GM23338 (cell line): ENCODE data around the gene AHR. TPM values are rescaled to one million over a fixed set of nuclear protein-coding genes. Genes with fewer than 3 reads are reported as not detected.

Experiments
- ATAC-seq: fragments of 200-7000 bp; cut with Tn5 transposase; 3 replicates; pipeline ENCODE4 v1.9.1; 2020
- DNase-seq: peaks from one replicate; pipeline ENCODE4 v3.0.0-alpha.2; 2015; ENCODE audit warnings: low spot score
- H2AFZ ChIP-seq: fragments of 200-600 bp; sonication (generic); 2 replicates; pipeline ENCODE4 v1.8.0; 2016; ENCODE audit warnings: antibody characterized with exemption, mild to moderate bottlenecking, moderate library complexity
- H3F3A ChIP-seq: fragments of 200-600 bp; sonication (generic); replicated peaks from 2 replicates; pipeline ENCODE4 v1.8.0; 2017; ENCODE audit warnings: antibody characterized with exemption, mixed run types, low read depth
- H3K27ac ChIP-seq: fragments of 200-600 bp; sonication (generic); 2 replicates; pipeline ENCODE4 v1.6.1; 2016; ENCODE audit warnings: low read depth
- H3K27me3 ChIP-seq: fragments of 200-600 bp; sonication (generic); 2 replicates; pipeline ENCODE4 v1.8.0; 2016; ENCODE audit warnings: mild to moderate bottlenecking, mixed run types, moderate library complexity; ENCODE audit not compliant: insufficient read depth
- H3K36me3 ChIP-seq: fragments of 200-600 bp; sonication (generic); 2 replicates; pipeline ENCODE4 v1.8.0; 2016; ENCODE audit warnings: mild to moderate bottlenecking; ENCODE audit not compliant: insufficient read depth
- H3K4me1 ChIP-seq: fragments of 200-600 bp; sonication (generic); 2 replicates; pipeline ENCODE4 v1.8.0; 2016; ENCODE audit warnings: mild to moderate bottlenecking, moderate library complexity; ENCODE audit not compliant: insufficient read depth
- H3K4me2 ChIP-seq: fragments of 200-600 bp; sonication (generic); 2 replicates; pipeline ENCODE4 v1.7.1; 2017; ENCODE audit warnings: mixed run types
- H3K4me3 ChIP-seq: fragments of 200-600 bp; sonication (generic); 2 replicates; pipeline ENCODE4 v1.6.1; 2016; ENCODE audit warnings: mixed run types
- H3K79me2 ChIP-seq: fragments of 200-600 bp; sonication (generic); replicated peaks from 2 replicates; pipeline ENCODE4 v1.8.0; 2017; ENCODE audit warnings: mild to moderate bottlenecking; ENCODE audit not compliant: insufficient read depth
- H3K9me2 ChIP-seq: fragments of 200-600 bp; sonication (generic); 2 replicates; pipeline ENCODE4 v1.8.0; 2017; ENCODE audit not compliant: insufficient read depth
- H4K20me1 ChIP-seq: fragments of 200-600 bp; sonication (generic); replicated peaks from 2 replicates; pipeline ENCODE4 v1.8.0; 2017; ENCODE audit warnings: mild to moderate bottlenecking; ENCODE audit not compliant: insufficient read depth
- H3K27ac Mint-ChIP-seq: 2 replicates; pipeline ENCODE4 v1.8.0; 2020; ENCODE audit warnings: inconsistent platforms, mild to moderate bottlenecking, moderate library complexity, mixed read lengths
- H3K27me3 Mint-ChIP-seq: 3 replicates; pipeline ENCODE4 v1.8.0; 2022; ENCODE audit warnings: low read depth, mild to moderate bottlenecking, moderate library complexity, mixed read lengths, inconsistent platforms; ENCODE audit not compliant: insufficient read depth, poor library complexity
- H3K36me3 Mint-ChIP-seq: 3 replicates; pipeline ENCODE4 v1.8.0; 2021; ENCODE audit warnings: low read depth, mild to moderate bottlenecking, inconsistent platforms, moderate library complexity, mixed read lengths
- H3K4me1 Mint-ChIP-seq: 3 replicates; pipeline ENCODE4 v1.8.0; 2020; ENCODE audit warnings: mild to moderate bottlenecking, inconsistent platforms, mixed read lengths
- H3K4me3 Mint-ChIP-seq: 3 replicates; pipeline ENCODE4 v1.8.0; 2021; ENCODE audit warnings: moderate library complexity, mild to moderate bottlenecking, inconsistent platforms, mixed read lengths
- H3K9me3 Mint-ChIP-seq: 3 replicates; pipeline ENCODE4 v1.8.0; 2020; ENCODE audit warnings: moderate library complexity, mild to moderate bottlenecking, inconsistent platforms, mixed read lengths
- CTCF ChIP-seq, 2 experiments: fragments of 200-600 bp in 1 of 2; sonication (generic) in 1 of 2; conservative IDR thresholded peaks; 2 replicates each; pipeline versions ENCODE4 v1.5.1 to v1.6.1; 2016 to 2017; ENCODE audit warnings: antibody characterized with exemption in 2 of 2, low read depth in 2 of 2, mild to moderate bottlenecking in 2 of 2, moderate library complexity in 1 of 2
- ETS1 ChIP-seq: IDR thresholded peaks from 2 replicates; pipeline ENCODE4 v1.6.1; 2016; ENCODE audit warnings: antibody characterized with exemption
- NANOG ChIP-seq: IDR thresholded peaks from 2 replicates; pipeline ENCODE4 v1.6.1; 2016; ENCODE audit warnings: antibody characterized with exemption, borderline replicate concordance
- POLR2AphosphoS5 ChIP-seq: IDR thresholded peaks from 2 replicates; pipeline ENCODE4 v1.6.1; 2016; ENCODE audit warnings: antibody characterized with exemption, low read depth
- ZNF114 ChIP-seq: fragments of 250-450 bp; sonication (Bioruptor Pico); IDR thresholded peaks from 2 replicates; pipeline ENCODE4 v1.5.0; 2020; ENCODE audit warnings: mild to moderate bottlenecking, moderate library complexity
- ZNF331 ChIP-seq: fragments of 250-450 bp; sonication (Bioruptor Pico); IDR thresholded peaks from 2 replicates; pipeline ENCODE4 v1.5.0; 2020; ENCODE audit warnings: low read depth, mild to moderate bottlenecking, moderate library complexity
- ZNF462 ChIP-seq: fragments of 250-450 bp; sonication (Bioruptor Pico); IDR thresholded peaks from 2 replicates; pipeline ENCODE4 v1.5.0; 2020; ENCODE audit warnings: mild to moderate bottlenecking, moderate library complexity
- polyA plus RNA-seq: library from polyadenylated mRNA; unstranded; fragments of >200 nt; fragmentation: Nextera tagmentation; extraction: Ambion mirVana; gene quantifications from 2 replicates; pipeline ENCODE4 v1.2.1, GENCODE V29; 2016
- total RNA-seq: library from RNA; depleted of rRNA; stranded (reverse); fragments of >200 nt; shearing (Covaris generic); gene quantifications from 2 replicates; pipeline ENCODE4 v1.2.3, GENCODE V29; 2014

The AHR gene
- total and polyA plus RNA-seq, 2 experiments from 2014 or later = 3.4 to 14.9 TPM

- Mint-ChIP-seq H3K36me3 (peaks cover 29% of the 10 kb centered on the region), H3K9me3 (peaks cover 21% of the 10 kb centered on the region; the same call in 2 of the 3 replicates), H3K27me3 (peaks cover 5% of the 10 kb centered on the region)
Measured at GRCh38 chr7:17357952-17358351, 59.5 kb downstream of the AHR start.

More at GRCh38 chr7:17357952-17358351, 59.5 kb downstream of the AHR start:
- Histone ChIP-seq H3K4me1 (no peaks in the 10 kb centered on the region), H3K4me3 (no peak overlapping the region), H3K27me3 (no peaks in the 10 kb centered on the region), H4K20me1 (no peaks in the 10 kb centered on the region), H3K36me3 (no peaks in the 10 kb centered on the region), H2AFZ (no peak overlapping the region), H3K4me2 (0 out of 2 replicates have a peak overlapping the region, but pooled peaks have one; percentile 10), H3F3A (no peaks in the 10 kb centered on the region), H3K9me2 (peaks cover 16% of the 10 kb centered on the region; the same call in 1 of the 2 replicates), H3K79me2 (no peaks in the 10 kb centered on the region), H3K27ac (no peak overlapping the region)
- no peak overlapping the region for H3K4me3 Mint-ChIP-seq
- TF ChIP-seq NANOG (no peak), POLR2AphosphoS5 (no peak), CTCF (conservative IDR thresholded peaks at IDR 0.05; ENCODE audit: low read depth in 2 of 2) (no peak), ZNF331 (CRISPR knock-in tag) (no peak), ZNF114 (CRISPR knock-in tag) (no peak), ETS1 (no peak), ZNF462 (CRISPR knock-in tag) (no peak)
- ATAC-seq = peak; percentile 30; the same call in 1 of the 3 replicates
- peak; percentile 30 for DNase-seq
- H3K4me1 Mint-ChIP-seq = no peaks in the 10 kb centered on the region; the same call in 1 of the 3 replicates
- H3K27ac Mint-ChIP-seq = no peak overlapping the region
